Upper lobe of left lung (tissue), 4 donors: ENCODE results near the gene PLXNB1.

ENCODE experiments used
- CTCF ChIP-seq, 6 experiments: fragments of 450-650 bp in 4 of 6; fragments of 200-600 bp in 2 of 6; sonication (generic) in 2 of 6; IDR thresholded peaks; one replicate each; pipeline ENCODE4 v1.5.1; 2016 to 2019; ENCODE audit warnings: antibody characterized with exemption in 6 of 6
- POLR2A ChIP-seq, 4 donors: fragments of 450-650 bp; IDR thresholded peaks; one replicate each; pipeline ENCODE4 v1.5.1; 2016 to 2017; ENCODE audit warnings: antibody characterized with exemption in 4 of 4, mild to moderate bottlenecking in 2 of 4

DNA sequence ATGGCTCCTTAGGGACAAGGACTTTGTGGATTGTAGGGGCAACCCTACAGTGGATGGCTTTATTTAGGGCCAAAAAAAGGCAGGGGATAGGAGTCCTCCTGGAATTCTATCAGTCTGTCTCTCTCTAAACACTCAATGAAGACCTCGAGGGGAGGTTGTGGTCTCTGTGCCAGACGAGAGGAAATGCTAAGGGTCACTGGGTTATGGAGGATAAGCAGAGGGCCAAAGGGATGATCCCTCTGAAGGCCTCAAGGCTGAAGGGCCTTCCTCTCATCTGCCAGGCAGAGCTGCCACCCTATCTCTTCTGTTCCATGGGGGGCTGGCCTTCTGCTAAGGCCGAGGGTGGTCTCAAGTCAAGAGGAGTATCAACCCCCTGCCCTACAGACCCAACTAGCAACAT lies 27.0 kb downstream of the PLXNB1 start:
- TF ChIP-seq CTCF (IDR thresholded peaks at IDR 0.05) (no peak), POLR2A (IDR thresholded peaks at IDR 0.05) (no peak)
